Glutamatergic neuron (in vitro differentiated cells): ENCODE data around the gene SNRPA1. TPM values are rescaled to one million over a fixed set of nuclear protein-coding genes. Genes with fewer than 3 reads are reported as not detected.

ENCODE experiments used
- DNase-seq: peaks from one replicate; pipeline ENCODE4 v3.0.0; 2022
- H3K27ac Mint-ChIP-seq: one replicate; pipeline ENCODE4 v1.8.0; 2020; ENCODE audit warnings: mild to moderate bottlenecking, mixed read lengths, inconsistent platforms; ENCODE audit not compliant: unreplicated experiment
- H3K27me3 Mint-ChIP-seq: one replicate; pipeline ENCODE4 v1.8.0; 2020; ENCODE audit warnings: mild to moderate bottlenecking, moderate library complexity, mixed read lengths, inconsistent platforms; ENCODE audit not compliant: unreplicated experiment
- H3K36me3 Mint-ChIP-seq: one replicate; pipeline ENCODE4 v1.8.0; 2020; ENCODE audit warnings: mild to moderate bottlenecking, mixed read lengths, inconsistent platforms; ENCODE audit not compliant: unreplicated experiment
- H3K4me1 Mint-ChIP-seq: one replicate; pipeline ENCODE4 v1.8.0; 2020; ENCODE audit warnings: mild to moderate bottlenecking, low read depth, mixed read lengths, inconsistent platforms; ENCODE audit not compliant: unreplicated experiment
- H3K4me3 Mint-ChIP-seq: one replicate; pipeline ENCODE4 v1.8.0; 2020; ENCODE audit warnings: mild to moderate bottlenecking, mixed read lengths, inconsistent platforms; ENCODE audit not compliant: unreplicated experiment
- H3K9me3 Mint-ChIP-seq: one replicate; pipeline ENCODE4 v1.8.0; 2020; ENCODE audit warnings: mild to moderate bottlenecking, moderate library complexity, mixed read lengths, inconsistent platforms; ENCODE audit not compliant: unreplicated experiment
- CTCF ChIP-seq: fragments of 200-600 bp; sonication (generic); IDR thresholded peaks from one replicate; pipeline ENCODE4 v1.5.0; 2021; ENCODE audit not compliant: partially characterized antibody, unreplicated experiment
- total RNA-seq: library from RNA; stranded (reverse); fragmentation: NEBNext Ultra II Directional; extraction: Animal tissue kit (Norgen Biotek cat#: 25700); gene quantifications from one replicate; pipeline ENCODE4 v1.2.1, GENCODE V29; 2021; ENCODE audit not compliant: unreplicated experiment

The SNRPA1 gene
- total RNA-seq, 1 donor from 2014 or later, result 73.5 TPM

- DNase-seq, result no peak
- Mint-ChIP-seq H3K4me1 (no peaks in the 10 kb centered on the region), H3K9me3 (peaks cover 2% of the 10 kb centered on the region), H3K4me3 (peak overlapping the region; percentile 93), H3K27me3 (peaks cover 2% of the 10 kb centered on the region), H3K36me3 (no peaks in the 10 kb centered on the region), H3K27ac (no peak overlapping the region)
- TF ChIP-seq CTCF, result no peak
Measured at GRCh38 chr15:101277943-101278564, 17.0 kb downstream of the SNRPA1 start.

DNA sequence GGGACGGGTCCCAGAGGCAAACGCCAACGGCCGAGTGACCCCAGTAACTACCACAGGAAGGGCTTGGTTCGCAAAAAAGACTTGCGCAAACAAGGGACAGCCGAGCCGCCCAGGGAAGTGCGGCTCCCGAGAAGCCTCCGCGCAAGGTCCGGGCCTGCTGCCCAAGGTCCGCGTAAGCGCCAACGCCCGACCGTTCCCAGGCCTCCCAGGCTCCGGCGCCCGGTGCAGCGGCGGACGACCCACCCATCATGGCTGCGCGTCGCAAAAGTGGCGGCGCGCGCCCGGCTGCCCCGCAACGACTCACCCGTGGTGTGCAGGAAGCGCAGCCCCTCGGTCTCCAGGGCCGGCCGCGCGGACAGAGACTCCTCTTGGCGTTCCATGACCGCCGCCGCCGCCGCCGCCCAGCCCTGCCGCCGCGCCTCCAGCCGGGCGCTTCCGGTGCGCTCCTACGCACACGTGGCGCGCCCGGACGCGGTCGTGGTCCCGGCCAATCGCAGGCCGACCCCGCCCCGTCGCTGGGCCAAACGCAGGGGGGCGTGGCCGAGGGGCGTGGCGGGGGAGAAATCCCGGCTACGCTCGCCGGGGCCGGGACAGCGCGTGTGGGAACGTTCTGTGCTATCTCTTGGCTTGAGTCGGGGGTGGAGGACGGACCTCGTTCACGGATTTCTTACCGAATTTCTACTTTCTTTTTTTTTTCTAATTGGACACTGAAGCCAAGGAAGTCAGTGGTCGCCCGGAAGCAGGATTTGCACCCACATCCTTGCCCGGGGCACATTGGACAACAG, 17.8 kb downstream of the SNRPA1 start, which contains the start of gene SELENOS:
SELENOS (minus strand) TSS at position 448 of the 785 bp plus-strand sequence; CDS start at position 380, 68 bp downstream.
- H3K27me3 Mint-ChIP-seq, result peaks cover 2% of the 10 kb centered on the region
- H3K36me3 Mint-ChIP-seq, result no peaks in the 10 kb centered on the region
- H3K4me1 Mint-ChIP-seq, result no peaks in the 10 kb centered on the region
- peak; percentile 96 for DNase-seq
- H3K27ac Mint-ChIP-seq, result peak within 1 kb of the TSS; percentile 71
- H3K9me3 Mint-ChIP-seq, result peaks cover 2% of the 10 kb centered on the region
- peak within 1 kb of the TSS; percentile 100 for H3K4me3 Mint-ChIP-seq
- TF ChIP-seq CTCF, result no peak

- H3K27me3 Mint-ChIP-seq, result peaks cover 2% of the 10 kb centered on the region
- no peaks in the 10 kb centered on the region for H3K36me3 Mint-ChIP-seq
- H3K27ac Mint-ChIP-seq, result peak overlapping the region; percentile 71
- peaks cover 2% of the 10 kb centered on the region for H3K9me3 Mint-ChIP-seq
- peak; percentile 70 for TF ChIP-seq CTCF
- no peak for DNase-seq
- H3K4me3 Mint-ChIP-seq, result peak overlapping the region; percentile 100
- H3K4me1 Mint-ChIP-seq, result no peaks in the 10 kb centered on the region
Measured at GRCh38 chr15:101276501-101277037, 18.5 kb downstream of the SNRPA1 start.

DNA sequence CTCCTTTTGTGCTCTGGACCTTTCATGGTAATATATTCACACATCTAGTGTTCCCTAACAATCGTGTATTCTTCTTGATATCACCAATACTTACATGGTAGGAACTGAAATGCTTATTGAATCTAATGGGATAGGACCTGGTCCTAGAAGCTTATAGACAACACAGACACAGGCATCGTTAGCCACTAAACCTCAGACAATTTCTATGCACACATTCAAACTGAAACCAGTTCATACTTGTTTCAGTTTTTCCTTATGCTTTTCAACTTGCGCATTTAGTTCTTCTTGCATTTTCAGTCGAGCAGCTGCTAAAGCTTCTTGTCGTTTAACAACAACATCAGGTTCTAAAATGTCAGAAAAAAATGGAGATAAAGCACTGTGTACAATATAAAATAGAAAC, 20.0 kb downstream of the SNRPA1 start:
- Mint-ChIP-seq H3K9me3 (peaks cover 2% of the 10 kb centered on the region), H3K4me3 (no peak overlapping the region), H3K4me1 (no peaks in the 10 kb centered on the region), H3K36me3 (no peaks in the 10 kb centered on the region), H3K27ac (no peak overlapping the region), H3K27me3 (peaks cover 2% of the 10 kb centered on the region)
- no peak for TF ChIP-seq CTCF
- no peak for DNase-seq
